NB4 (cell line): Measurements from ENCODE around the gene TMPRSS6.

Source experiments
- DNase-seq: peaks from one replicate; pipeline ENCODE4 v3.0.0; 2010; ENCODE audit warnings: low read depth
- H3K4me3 ChIP-seq: one replicate; pipeline ENCODE4 v1.5.1; 2011; ENCODE audit warnings: mild to moderate bottlenecking, low read depth, low read length, moderate library complexity
- MAX ChIP-seq: IDR thresholded peaks from 2 replicates; pipeline ENCODE4 v1.6.1; 2011; ENCODE audit warnings: low read depth, low read length
- MYC ChIP-seq: IDR thresholded peaks from 2 replicates; pipeline ENCODE4 v1.6.1; 2011; ENCODE audit warnings: low read depth, low read length
- POLR2A ChIP-seq: IDR thresholded peaks from 2 replicates; pipeline ENCODE4 v1.6.1; 2011; ENCODE audit warnings: mild to moderate bottlenecking; ENCODE audit not compliant: insufficient read length; ENCODE audit errors: extremely low read depth
- TF ChIP-seq, protein P1 (sequence below): IDR thresholded peaks from one replicate; pipeline ENCODE4 v1.5.1; 2012; ENCODE audit warnings: low read depth, low read length

TMPRSS6 gene

DNA sequence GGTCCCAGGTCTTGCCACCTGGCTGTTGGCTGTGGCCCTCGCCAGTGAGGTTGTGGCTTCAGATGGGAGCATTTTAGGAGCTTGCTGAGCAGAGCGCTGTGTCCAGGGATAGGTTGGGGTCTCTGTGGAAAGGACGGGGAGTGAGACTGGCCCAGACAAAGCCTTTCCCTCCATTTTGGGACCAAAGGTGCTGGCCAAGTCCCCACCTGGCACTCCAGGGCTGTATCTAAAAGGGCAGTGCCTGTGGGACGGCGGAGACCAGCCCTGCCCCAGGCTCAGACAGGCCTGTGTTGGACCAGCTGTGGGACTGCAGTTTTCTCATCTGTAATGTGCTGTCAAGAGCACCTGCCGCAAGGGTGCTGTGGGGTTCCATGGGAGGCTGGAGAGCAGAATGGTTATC is 62.9 kb downstream of the TMPRSS6 start:
- no peak for TF ChIP-seq MYC
- TF ChIP-seq MAX = no peak
- TF ChIP-seq POLR2A = no peak
- TF ChIP-seq, protein P1, sequence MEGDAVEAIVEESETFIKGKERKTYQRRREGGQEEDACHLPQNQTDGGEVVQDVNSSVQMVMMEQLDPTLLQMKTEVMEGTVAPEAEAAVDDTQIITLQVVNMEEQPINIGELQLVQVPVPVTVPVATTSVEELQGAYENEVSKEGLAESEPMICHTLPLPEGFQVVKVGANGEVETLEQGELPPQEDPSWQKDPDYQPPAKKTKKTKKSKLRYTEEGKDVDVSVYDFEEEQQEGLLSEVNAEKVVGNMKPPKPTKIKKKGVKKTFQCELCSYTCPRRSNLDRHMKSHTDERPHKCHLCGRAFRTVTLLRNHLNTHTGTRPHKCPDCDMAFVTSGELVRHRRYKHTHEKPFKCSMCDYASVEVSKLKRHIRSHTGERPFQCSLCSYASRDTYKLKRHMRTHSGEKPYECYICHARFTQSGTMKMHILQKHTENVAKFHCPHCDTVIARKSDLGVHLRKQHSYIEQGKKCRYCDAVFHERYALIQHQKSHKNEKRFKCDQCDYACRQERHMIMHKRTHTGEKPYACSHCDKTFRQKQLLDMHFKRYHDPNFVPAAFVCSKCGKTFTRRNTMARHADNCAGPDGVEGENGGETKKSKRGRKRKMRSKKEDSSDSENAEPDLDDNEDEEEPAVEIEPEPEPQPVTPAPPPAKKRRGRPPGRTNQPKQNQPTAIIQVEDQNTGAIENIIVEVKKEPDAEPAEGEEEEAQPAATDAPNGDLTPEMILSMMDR = no peak
- H3K4me3 ChIP-seq = no peak overlapping the region
- DNase-seq = no peak

DNA sequence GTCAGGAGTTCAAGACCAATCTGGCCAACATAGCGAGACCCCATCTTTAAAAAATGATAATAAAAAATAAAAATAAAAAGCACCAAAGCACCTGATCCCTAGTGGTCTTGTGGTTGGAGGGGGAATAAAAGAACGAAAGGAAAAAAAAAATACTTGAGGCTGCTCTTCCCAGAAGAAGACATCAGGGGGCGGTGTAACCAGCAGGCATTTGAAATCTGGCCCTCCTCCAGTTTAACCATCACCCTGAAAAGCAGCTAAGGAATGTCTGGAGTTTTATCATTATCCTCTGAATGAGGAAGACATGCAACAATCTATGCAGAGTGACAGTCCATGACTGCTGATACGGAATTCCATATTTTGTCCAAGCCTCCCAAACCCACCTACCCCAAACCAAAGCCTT is 63.6 kb downstream of the TMPRSS6 start:
- H3K4me3 ChIP-seq = no peak overlapping the region
- peak; percentile 35 for DNase-seq
- TF ChIP-seq MYC = no peak
- TF ChIP-seq, protein P1 = peak; percentile 70

DNA sequence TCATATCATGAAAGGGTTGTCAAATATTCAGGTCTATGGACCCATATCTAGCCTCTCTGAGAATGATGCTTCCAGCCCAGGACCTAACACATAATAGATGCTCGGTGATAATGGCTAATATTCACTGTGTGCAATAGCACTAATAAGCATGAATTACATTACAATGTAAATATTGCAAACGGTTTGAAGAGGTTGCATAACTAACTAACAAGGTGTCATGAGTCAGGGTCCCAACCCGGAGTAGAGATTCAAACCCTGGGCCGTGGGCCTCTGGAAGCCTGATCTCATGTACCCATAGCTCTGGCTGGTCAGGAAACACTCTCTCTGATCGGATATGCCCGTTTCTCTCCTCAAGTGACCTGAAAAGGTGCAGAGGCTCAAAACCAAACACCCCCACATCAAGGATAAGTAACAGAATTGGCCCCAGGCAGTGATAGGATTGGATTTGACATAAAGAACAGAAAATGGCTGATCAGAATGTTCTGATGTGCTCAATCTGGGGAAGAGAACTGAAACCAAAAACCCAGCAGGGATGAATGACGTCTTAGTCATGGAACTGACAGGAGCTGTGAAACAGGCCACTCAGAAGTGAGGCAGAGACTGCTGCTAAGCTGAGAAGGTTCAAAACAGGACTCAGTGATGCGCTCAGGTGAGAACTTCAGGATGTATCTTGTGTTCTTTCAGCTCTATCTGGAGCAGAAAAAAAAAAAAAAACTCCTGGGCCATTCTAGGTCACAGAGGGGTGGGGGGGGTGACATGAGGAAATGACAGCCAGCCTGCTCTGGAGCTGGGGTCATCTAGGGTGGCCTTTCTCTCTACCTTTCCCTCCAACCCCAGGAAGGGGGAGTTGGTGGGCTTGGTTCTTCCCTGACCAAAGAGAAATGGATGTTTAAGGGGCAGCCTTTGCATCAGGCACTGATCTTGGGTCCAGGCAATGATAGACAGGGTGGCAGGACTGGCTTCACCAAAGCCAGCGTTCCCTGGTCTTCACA is 64.6 kb downstream of the TMPRSS6 start:
- no peak overlapping the region for H3K4me3 ChIP-seq
- TF ChIP-seq MYC = no peak
- TF ChIP-seq POLR2A = no peak
- TF ChIP-seq, protein P1 = no peak
- no peak for TF ChIP-seq MAX
- DNase-seq = no peak

DNA sequence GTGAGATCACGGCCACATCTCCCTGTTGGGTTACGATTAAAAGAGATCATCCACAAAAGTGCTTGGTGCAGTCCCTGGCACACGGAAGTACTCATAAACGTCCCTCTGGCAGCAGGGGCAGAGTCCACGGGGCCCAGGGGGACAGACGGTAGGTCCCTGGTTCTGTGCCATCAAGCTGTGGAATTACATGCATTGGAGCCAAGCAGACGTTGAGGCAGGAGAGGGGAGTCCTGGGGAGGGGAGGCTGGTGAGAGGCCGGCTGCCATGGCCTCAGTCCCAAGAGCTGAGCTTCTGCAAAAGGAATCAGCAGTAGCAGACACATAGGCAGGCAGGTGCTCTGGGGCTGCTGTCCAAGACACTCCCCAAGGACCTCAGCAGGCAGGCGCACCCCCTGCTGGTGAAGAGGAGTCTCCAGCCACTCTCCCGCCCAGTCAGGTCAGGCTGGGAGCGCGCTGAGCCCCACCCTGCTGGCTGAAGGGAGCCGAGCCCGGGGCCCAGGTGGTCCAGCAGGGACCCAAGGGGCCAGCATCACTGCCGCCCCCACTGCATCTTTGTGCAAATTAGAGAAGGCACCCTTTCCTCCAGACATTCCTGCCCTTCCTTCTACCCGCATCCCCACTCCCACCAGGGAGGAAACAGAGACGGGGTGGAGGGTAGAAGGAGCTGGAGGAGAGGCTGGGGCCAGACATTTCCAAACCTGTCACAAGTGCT is 65.5 kb downstream of the TMPRSS6 start:
- TF ChIP-seq MYC = no peak
- no peak for TF ChIP-seq MAX
- no peak for TF ChIP-seq POLR2A
- TF ChIP-seq, protein P1 = peak; percentile 71
- H3K4me3 ChIP-seq = no peak overlapping the region
- peak; percentile 82 for DNase-seq

DNA sequence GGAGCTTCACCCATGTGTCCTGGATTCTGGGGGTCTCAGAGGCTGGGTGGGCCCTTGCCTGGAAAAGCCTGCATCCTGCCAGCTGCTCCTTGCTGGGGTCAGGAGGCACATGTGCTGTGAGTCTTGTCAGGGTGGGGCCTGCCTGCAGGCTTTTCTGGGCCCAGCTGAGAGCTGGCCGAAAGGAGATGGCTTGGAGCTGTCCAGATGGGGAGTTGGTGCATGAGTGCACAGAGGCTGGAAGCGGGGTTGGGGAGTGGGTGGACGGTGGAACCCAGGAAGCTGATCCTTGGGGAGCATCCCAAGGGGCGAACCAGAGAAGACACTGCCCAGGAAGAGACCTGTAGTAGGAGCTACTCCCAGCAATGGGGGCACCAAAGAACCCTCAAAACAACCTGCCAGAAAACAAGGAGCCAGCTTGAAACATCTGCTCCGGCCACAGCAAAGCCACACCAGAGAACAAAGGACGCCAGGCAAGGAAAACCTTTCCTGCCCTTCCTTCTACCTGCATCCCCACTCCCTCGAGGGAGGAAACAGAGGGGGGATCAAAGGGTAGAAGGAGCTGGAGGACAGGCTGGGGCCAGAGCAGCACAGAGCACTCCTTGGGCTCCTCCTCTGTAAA is 66.2 kb downstream of the TMPRSS6 start:
- no peak overlapping the region for H3K4me3 ChIP-seq
- DNase-seq = no peak
- TF ChIP-seq, protein P1 = no peak
- no peak for TF ChIP-seq MAX
- TF ChIP-seq MYC = no peak
- no peak for TF ChIP-seq POLR2A
